Retinal pigment epithelial cell (primary cell): ENCODE data around the gene POLR1F.

ENCODE experiments used
- DNase-seq: peaks from one replicate; pipeline ENCODE4 v3.0.0-alpha.2; 2010; ENCODE audit warnings: low read depth
- H3K4me3 ChIP-seq: 2 replicates; pipeline ENCODE4 v1.5.1; 2011; ENCODE audit warnings: mild to moderate bottlenecking, low read length, control low read depth, moderate library complexity
- CTCF ChIP-seq: conservative IDR thresholded peaks from 2 replicates; pipeline ENCODE4 v1.5.1; 2011; ENCODE audit warnings: low read depth, low read length, control low read depth, inconsistent platforms

The POLR1F gene

DNA sequence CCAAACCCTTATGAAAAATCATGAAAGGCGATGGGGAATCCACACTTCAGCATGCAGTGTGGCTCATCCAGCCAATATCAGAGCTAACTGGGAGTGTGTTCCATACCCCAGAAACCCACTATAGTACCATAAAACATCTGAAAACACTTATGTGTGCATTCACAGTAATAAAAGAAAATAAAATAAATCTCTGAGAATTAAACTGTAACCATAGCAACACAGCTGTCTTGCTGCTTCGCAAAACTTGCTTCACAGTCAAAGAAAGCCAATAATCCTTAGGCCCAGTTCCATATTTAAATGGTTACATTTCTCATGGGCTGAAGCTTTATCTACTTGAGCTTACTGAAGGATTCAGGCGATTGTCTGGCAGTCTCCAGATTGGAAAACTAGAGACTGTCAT, 19.9 kb upstream of the POLR1F start:
- DNase-seq = no peak
- TF ChIP-seq CTCF = no peak
- no peak overlapping the region for H3K4me3 ChIP-seq

DNA sequence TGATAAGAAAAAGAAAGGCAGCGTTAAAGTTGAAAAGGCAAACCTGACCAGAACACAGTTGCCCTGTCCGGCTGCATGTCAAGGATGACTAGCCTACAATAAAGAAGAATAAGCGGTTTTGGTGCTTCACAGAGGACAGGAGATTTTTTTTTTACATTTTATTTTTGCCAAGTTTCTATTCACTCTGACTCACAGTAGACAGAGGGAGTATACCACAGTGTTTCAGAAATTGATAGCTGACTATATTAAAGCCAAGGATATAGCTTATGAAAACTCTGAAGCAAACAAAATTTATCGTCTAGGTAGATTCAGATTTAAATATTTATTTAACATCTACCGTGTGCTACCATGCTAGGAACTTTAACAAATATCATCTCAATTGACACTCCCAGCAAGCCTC, 16.9 kb upstream of the POLR1F start:
- H3K4me3 ChIP-seq = no peak overlapping the region
- no peak for TF ChIP-seq CTCF
- no peak for DNase-seq

GRCh38 chr7:19715499-19715898, 6.7 kb upstream of the POLR1F start:
- no peak for TF ChIP-seq CTCF
- no peak overlapping the region for H3K4me3 ChIP-seq
- DNase-seq = no peak

DNA sequence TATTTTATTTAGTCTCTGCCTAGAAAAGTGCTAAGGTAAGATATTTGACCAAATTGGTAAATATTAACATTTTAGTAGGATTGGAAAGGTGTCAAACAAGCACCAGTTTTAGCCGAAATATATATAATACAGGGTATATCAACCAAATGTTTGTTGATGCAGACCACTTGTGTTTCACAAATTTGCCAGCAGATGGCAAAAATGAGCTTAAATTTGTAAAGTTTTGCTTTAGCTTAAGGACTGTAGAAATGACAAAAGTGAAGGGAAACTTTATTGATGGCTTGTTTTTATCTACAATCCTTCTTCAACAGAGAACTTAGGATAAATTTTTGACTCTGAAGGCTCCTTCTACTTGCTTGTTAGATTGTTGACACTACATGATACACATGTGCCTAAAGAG, 4.8 kb upstream of the POLR1F start:
- H3K4me3 ChIP-seq = no peak overlapping the region
- TF ChIP-seq CTCF = peak; percentile 64
- DNase-seq = no peak

- TF ChIP-seq CTCF = no peak
Observed at GRCh38 chr7:19709249-19709578, 377 bp upstream of the POLR1F start.

GRCh38 chr7:19707240-19707639, 1.6 kb downstream of the POLR1F start:
- DNase-seq = no peak
- peak overlapping the region; percentile 99 for H3K4me3 ChIP-seq
- no peak for TF ChIP-seq CTCF

More at GRCh38 chr7:19709249-19709578, 377 bp upstream of the POLR1F start:
- H3K4me3 ChIP-seq = no peak overlapping the region
- no peak for DNase-seq

GRCh38 chr7:19705663-19706062, 3.2 kb downstream of the POLR1F start:
- no peak for DNase-seq
- no peak overlapping the region for H3K4me3 ChIP-seq
- no peak for TF ChIP-seq CTCF
